Lung (tissue), 12 donors: ENCODE measurements around the gene ZNF281. TPM values are rescaled to one million over a fixed set of nuclear protein-coding genes. Genes with fewer than 3 reads are reported as not detected.

ENCODE experiments used
- ATAC-seq: fragments of 200-7000 bp; cut with Tn5 transposase; one replicate; pipeline ENCODE4 v1.9.1; 2020; ENCODE audit warnings: moderate number of reproducible peaks; ENCODE audit not compliant: insufficient read depth, low FRiP score
- DNase-seq, 3 donors: peaks; one replicate each; pipeline ENCODE4 v3.0.0-alpha.2; 2013 to 2017
- H3K27ac ChIP-seq, 2 donors: one replicate each; pipeline ENCODE4 v1.5.1; 2013; ENCODE audit warnings: mild to moderate bottlenecking in 2 of 2, moderate library complexity in 2 of 2, control low read depth in 1 of 2, inconsistent platforms in 1 of 2, low read depth in 1 of 2, low read length in 1 of 2
- H3K27me3 ChIP-seq, 3 donors: one replicate each; pipeline ENCODE4 v1.5.1; 2013; ENCODE audit warnings: low read length in 2 of 3; ENCODE audit not compliant: control insufficient read depth in 3 of 3, insufficient read depth in 3 of 3
- H3K36me3 ChIP-seq, 4 donors: one replicate each; pipeline ENCODE4 v1.5.1; 2013; ENCODE audit warnings: low read length in 4 of 4, mild to moderate bottlenecking in 1 of 4, moderate library complexity in 1 of 4; ENCODE audit not compliant: control insufficient read depth in 4 of 4, insufficient read depth in 4 of 4
- H3K4me1 ChIP-seq, 5 donors: one replicate each; pipeline ENCODE4 v1.5.1; 2013; ENCODE audit warnings: low read length in 5 of 5, mild to moderate bottlenecking in 2 of 5, moderate library complexity in 1 of 5; ENCODE audit not compliant: control insufficient read depth in 5 of 5, insufficient read depth in 5 of 5
- H3K4me3 ChIP-seq: one replicate; pipeline ENCODE4 v1.5.1; 2013; ENCODE audit warnings: mild to moderate bottlenecking, control low read depth, moderate library complexity
- H3K9ac ChIP-seq, 2 donors: one replicate each; pipeline ENCODE4 v1.5.1; 2013; ENCODE audit warnings: low read length in 2 of 2, control low read depth in 1 of 2; ENCODE audit not compliant: insufficient read depth in 1 of 2
- H3K9me3 ChIP-seq, 4 donors: one replicate each; pipeline ENCODE4 v1.5.1; 2013; ENCODE audit warnings: low read length in 3 of 4, mild to moderate bottlenecking in 1 of 4, moderate library complexity in 1 of 4; ENCODE audit not compliant: control insufficient read depth in 4 of 4, insufficient read depth in 3 of 4
- CTCF ChIP-seq: IDR thresholded peaks from 2 replicates; pipeline ENCODE4 v1.5.1; 2012; ENCODE audit warnings: mild to moderate bottlenecking; ENCODE audit errors: control extremely low read depth, extremely low read depth
- WGBS, 2 donors: extraction: QIAGEN DNeasy Blood & Tissue Kit; methylation state at CpG; one replicate each; pipeline ENCODE4 v1.1.7; 2013; 5-methylcytosine and 5-hydroxymethylcytosine counted together
- polyA plus RNA-seq, 2 donors: library from polyadenylated mRNA; stranded (reverse); fragments of 200-250 nt; gene quantifications; one replicate each; pipeline ENCODE4 v1.2.1, GENCODE V29; 2013
- total RNA-seq, 2 donors: library from RNA; depleted of rRNA in 1 of 2; stranded (reverse); fragments of >200 nt in 1 of 2; gene quantifications; one replicate each; pipeline ENCODE4 v1.2.1, GENCODE V29; 2014 to 2021
- donor health status: control.
- donor health status: control.
- donor health status: Bipolar disorder and iron deficiency.
- donor health status: healthy.
- donor health status: DM: yes; HTN: yes; CAD: no.

The ZNF281 gene
- total and polyA plus RNA-seq, 4 donors, result 5.4 to 24.8 (median 10.9) TPM

- 28 to 74% methylated on average over 3 of the region's 3 CpGs for WGBS, 2 donors
- Histone ChIP-seq H3K27ac (no peak overlapping the region), H3K9ac (no peak overlapping the region), H3K27me3 (no peaks in the 10 kb centered on the region), H3K4me3 (no peak overlapping the region), H3K9me3 (no peaks in the 10 kb centered on the region), H3K4me1 (peaks cover 0 to 5% (median 0%) of the 10 kb centered on the region in 5 donors), H3K36me3 (no peaks in the 10 kb centered on the region)
- no peak for ATAC-seq
- no peak for TF ChIP-seq CTCF
- no peak for DNase-seq
Observed at GRCh38 chr1:200355801-200356200, 54.0 kb downstream of the ZNF281 start.

Other genes with a start within 250 kb of the ZNF281 start
- gene KIF14, start 210.7 kb upstream of the ZNF281 start, total RNA-seq, result 1 to 10 TPM in 1 of 2 donors, under 1 TPM in 1; 0.34 to 2.5 TPM
- under 1 TPM; 0.16 to 0.31 TPM for gene KIF14, start 210.7 kb upstream of the ZNF281 start, polyA plus RNA-seq